Left ventricle myocardium inferior (tissue), 1 donor: ENCODE measurements around the gene SLC19A1. TPM values are rescaled to one million over a fixed set of nuclear protein-coding genes. Genes with fewer than 3 reads are reported as not detected.

ENCODE experiments used
- DNase-seq: peaks from one replicate; pipeline ENCODE4 v3.0.0-alpha.2; 2020
- H3K27ac ChIP-seq: fragments of 200-600 bp; replicated peaks from 2 replicates; pipeline ENCODE4 v1.8.0; 2021
- H3K27me3 ChIP-seq: fragments of 200-600 bp; 2 replicates; pipeline ENCODE4 v1.8.0; 2021; ENCODE audit warnings: low read depth
- H3K36me3 ChIP-seq: fragments of 200-600 bp; 2 replicates; pipeline ENCODE4 v1.8.0; 2021
- H3K4me1 ChIP-seq: fragments of 200-600 bp; 2 replicates; pipeline ENCODE4 v1.8.0; 2021
- H3K4me3 ChIP-seq: fragments of 200-600 bp; 2 replicates; pipeline ENCODE4 v1.8.0; 2021; ENCODE audit warnings: mild to moderate bottlenecking, moderate library complexity
- H3K9me3 ChIP-seq: fragments of 200-600 bp; replicated peaks from 2 replicates; pipeline ENCODE4 v1.8.0; 2021
- CTCF ChIP-seq: fragments of 200-600 bp; IDR thresholded peaks from 2 replicates; pipeline ENCODE4 v1.8.0; 2021; ENCODE audit warnings: antibody characterized with exemption, mild to moderate bottlenecking, borderline replicate concordance
- intact Hi-C: fragments of 100-400 bp; cut with micrococcal nuclease; formaldehyde crosslinking; loops from one replicate; pipeline ENCODE4 v1.11.0; 2022
- total RNA-seq: library from RNA; stranded (reverse); fragmentation: NEBNext Ultra II Directional; extraction: Animal tissue kit (Norgen Biotek cat#: 25700); gene quantifications from one replicate; pipeline ENCODE4 v1.2.1, GENCODE V29; 2021
- donor health status: DM: no; HTN: yes; CAD: no; lungs with severe emphysema.

The SLC19A1 gene
- total RNA-seq, 1 donor from 2014 or later: 4.9 TPM

DNA sequence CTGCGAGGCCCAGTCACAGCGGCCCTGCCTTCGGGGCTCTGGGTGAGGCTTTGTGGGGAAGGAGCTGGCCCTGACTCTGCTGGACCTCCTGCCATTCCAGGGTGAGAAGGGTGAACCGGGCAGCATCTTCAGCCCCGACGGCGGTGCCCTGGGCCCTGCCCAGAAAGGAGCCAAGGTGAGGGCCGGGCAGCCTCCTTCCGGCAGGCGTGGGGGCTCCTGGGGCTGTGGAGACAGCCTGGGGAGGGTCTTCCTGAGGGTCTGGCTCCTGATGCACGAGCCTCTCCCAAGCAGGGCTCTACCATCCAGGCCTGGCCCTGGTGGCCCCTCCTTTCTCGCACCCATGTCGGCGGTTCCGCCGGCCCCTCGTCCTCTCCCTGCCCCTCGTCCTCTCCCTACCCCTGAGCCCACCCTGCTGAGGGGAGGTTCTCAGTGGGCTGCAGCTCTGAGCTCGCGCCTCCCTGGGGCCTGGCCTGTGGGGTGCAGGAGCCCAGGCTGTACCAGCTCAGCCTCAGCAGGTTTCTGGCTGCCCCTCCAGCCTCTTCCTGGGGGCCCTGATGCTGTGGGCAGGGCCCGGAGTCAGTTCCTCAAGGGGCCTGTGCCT is 48.7 kb downstream of the SLC19A1 start:
- Histone ChIP-seq H3K36me3 (peaks cover 65% of the 10 kb centered on the region), H3K27me3 (no peaks in the 10 kb centered on the region)

DNA sequence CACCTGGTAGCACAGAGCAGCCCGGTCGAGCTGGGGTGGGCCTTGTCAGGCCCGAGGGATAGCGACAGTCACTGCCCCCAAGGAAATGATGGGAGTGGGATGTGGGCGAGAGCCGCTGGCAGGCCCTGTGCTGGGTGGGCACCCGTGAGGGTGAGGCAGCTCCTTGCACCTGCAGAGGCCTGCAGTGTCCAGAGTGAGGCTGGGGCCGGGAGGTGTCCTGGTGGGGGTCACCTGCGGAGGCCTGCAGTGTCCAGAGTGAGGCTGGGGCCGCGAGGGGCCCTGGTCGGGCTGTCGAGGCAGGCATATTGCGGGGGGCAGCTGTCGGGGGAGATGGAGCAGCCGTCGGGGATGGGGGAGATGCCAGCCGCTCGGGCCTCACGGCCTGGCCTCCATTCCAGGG is 49.5 kb downstream of the SLC19A1 start:
- intact Hi-C loops: no loop called here
- no peak for TF ChIP-seq CTCF
- peaks cover 63% of the 10 kb centered on the region for H3K36me3 ChIP-seq

More for the DNA sequence above, 48.7 kb downstream of the SLC19A1 start:
- no peaks in the 10 kb centered on the region for H3K4me1 ChIP-seq
- no peak for TF ChIP-seq CTCF
- DNase-seq: no peak
- no peak overlapping the region for H3K4me3 ChIP-seq
- intact Hi-C loops: no loop called here
- no peak overlapping the region for H3K27ac ChIP-seq
- no peaks in the 10 kb centered on the region for H3K9me3 ChIP-seq

DNA sequence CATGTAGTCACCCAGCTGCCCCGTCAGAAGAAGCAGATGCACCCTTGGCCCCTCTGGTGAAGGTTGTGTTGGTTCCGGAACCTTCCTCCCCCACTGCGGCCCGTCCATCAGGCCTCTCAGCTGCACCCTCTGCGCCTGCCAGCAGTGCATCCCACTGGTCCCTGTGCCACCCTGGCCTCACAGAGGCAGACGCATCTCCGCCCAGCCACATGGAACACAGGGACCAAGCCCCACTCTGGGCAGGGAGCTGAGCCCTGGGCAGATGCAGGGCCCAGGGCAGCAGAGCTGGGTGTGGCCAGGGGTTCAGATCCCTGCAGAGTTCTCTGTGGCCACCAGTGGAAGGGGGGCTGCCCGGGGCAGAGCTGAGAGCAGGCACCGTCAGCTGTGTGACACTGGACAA is 50.6 kb downstream of the SLC19A1 start:
- H3K4me3 ChIP-seq: no peak overlapping the region
- no peaks in the 10 kb centered on the region for H3K4me1 ChIP-seq
- H3K27ac ChIP-seq: no peak overlapping the region
- no peak for TF ChIP-seq CTCF
- intact Hi-C loops: no loop called here
- no peaks in the 10 kb centered on the region for H3K27me3 ChIP-seq
- no peak for DNase-seq
- H3K36me3 ChIP-seq: peaks cover 59% of the 10 kb centered on the region
- H3K9me3 ChIP-seq: no peaks in the 10 kb centered on the region

More for the DNA sequence above, 49.5 kb downstream of the SLC19A1 start:
- no peaks in the 10 kb centered on the region for H3K9me3 ChIP-seq
- DNase-seq: no peak
- no peaks in the 10 kb centered on the region for H3K27me3 ChIP-seq
- no peak overlapping the region for H3K4me3 ChIP-seq
- H3K27ac ChIP-seq: no peak overlapping the region
- H3K4me1 ChIP-seq: no peaks in the 10 kb centered on the region

DNA sequence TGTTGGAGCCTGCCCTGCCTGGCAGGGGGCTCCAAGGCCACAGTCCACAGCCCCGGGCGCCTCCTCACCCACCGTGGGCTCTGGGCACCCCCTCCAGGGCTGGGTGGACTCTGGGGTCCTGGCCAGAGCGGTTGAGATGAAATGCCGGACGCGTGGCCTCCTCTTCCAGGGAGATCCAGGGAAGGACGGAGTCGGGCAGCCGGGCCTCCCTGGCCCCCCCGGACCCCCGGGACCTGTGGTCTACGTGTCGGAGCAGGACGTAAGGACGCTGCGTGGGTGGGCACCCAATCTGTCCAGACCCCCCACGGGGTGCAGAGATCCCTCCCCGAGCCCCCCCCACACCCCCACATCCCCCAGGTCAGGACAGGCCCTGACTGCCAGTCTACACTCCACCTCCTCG is 51.2 kb downstream of the SLC19A1 start:
- H3K4me1 ChIP-seq: no peaks in the 10 kb centered on the region
- TF ChIP-seq CTCF: no peak

DNA sequence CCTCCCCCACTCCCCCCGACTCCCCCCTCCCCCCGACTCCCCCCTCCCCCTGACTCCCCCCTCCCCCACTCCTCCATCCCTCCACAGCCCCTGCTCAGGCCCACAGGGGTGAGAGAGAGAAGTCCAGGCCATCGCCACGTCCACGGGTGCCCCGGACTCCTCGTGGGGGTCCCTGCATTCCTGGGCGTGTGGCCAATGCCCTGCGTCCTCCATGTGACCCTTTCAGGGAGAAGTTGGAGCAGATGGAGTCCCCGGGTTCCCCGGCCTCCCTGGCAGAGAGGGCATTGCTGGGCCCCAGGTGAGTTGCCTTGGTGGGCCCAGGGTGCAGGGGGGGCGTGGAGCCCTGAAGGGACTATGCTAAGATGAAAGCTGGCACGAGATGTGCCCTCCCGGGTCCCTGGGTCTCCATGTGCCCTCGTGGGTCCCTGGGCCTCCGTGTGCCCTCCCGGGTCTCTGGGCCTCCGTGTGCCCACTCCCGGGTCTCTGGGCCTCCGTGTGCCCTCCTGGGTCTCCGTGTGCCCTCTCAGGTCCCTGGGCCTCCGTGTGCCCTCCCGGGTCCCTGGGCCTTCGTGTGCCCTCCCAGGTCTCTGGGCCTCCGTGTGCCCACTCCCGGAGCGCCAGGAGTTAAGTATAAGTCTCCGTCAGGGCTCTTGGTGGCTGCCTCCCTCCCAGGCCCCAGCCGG is 52.0 kb downstream of the SLC19A1 start:
- Histone ChIP-seq H3K4me1 (no peaks in the 10 kb centered on the region), H3K27me3 (no peaks in the 10 kb centered on the region), H3K9me3 (no peaks in the 10 kb centered on the region), H3K4me3 (no peak overlapping the region), H3K36me3 (peaks cover 46% of the 10 kb centered on the region), H3K27ac (no peak overlapping the region)
- no peak for DNase-seq
- no peak for TF ChIP-seq CTCF
- intact Hi-C loops: no loop called here

More for the DNA sequence above, 51.2 kb downstream of the SLC19A1 start:
- DNase-seq: no peak
- Histone ChIP-seq H3K9me3 (no peaks in the 10 kb centered on the region), H3K4me3 (no peak overlapping the region), H3K36me3 (peaks cover 55% of the 10 kb centered on the region), H3K27ac (no peak overlapping the region), H3K27me3 (no peaks in the 10 kb centered on the region)
- intact Hi-C loops: no loop called here
